ENCODE measurements around the gene CCNG2.

The CCNG2 gene

DNA sequence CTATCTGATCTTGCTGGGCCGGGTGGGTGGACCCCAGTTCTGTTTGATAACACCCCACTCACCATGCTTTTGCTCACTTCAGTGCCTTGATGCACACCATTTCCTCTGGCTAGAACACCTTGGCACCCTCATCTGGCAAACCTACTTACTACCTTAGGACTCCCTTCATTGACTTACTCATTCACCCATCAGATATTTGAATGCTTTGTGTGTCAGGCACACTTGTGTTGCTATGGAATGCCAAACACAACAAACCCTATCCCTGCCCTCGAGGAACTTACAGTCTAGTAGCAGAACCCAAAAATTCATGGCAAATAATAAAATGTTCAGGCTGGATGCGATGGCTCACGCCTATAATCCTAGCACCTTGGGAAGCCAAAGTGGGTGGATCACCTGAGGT, 13.9 kb downstream of the CCNG2 start:
- H3K4me3 ChIP-seq (ENCODE audit: low read depth, low read length) = no peak overlapping the region
- no peak for DNase-seq (ENCODE audit: low read depth)

DNA sequence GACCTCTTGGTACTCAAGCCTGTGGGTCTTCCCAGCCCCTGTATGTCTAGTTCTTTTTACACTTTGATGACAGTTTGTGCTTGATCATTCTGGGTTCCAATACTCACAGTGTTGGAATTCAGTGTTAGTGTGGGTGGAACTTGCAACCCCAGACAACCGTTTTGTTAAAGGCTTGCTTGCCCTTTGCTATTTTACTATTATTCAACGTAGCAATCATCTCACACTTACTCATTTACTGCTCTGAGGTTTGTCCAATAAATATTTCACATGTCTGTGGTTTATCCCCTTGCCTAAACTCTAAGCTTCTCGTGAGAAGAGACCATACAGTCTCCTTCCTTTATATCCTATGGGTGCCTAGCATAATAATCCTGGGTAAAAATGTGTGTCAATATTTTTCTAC, 15.3 kb downstream of the CCNG2 start:
- H3K4me3 ChIP-seq (ENCODE audit: low read depth, low read length) = no peak overlapping the region
- DNase-seq (ENCODE audit: low read depth) = peak; percentile 88

DNA sequence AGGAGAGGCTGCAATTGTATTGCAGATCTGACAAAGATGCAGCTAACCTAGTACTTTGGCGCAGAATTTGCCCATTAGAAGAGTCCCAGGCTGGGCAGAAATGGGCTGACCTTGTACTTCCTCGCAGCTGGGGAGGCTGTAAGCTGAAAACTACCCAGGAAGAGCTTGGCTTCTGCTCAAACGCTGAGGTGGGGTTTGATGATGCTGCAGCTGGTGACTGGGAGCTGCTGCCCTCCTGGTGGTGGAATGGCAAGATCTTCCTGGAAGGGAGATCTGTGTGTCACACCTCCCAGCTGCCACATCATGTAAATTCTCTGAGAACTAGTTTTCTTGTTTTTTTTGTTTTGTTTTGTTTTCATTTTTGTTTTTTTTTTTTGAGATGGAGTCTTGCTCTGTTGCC, 17.4 kb downstream of the CCNG2 start:
- no peak for DNase-seq (ENCODE audit: low read depth)

DNA sequence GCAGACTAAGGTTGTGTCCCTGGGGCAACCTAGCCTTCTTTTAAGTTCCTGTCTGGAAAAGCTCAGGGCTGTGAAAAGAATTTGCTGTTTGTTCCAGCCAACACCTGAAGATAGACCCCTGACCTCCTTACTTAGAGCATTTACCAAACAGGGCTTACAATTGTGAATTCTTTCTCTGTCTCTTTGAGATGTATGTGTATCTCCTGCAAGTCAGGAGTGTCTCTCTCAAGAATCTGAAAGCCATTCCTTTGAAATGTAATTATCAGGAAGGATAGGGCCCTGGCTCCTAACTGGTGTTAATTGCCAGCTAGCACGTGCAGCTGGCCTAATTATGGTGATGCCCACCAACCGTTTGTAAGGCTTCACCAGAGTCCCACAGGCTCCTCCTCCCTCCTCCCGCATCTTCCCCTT, 18.2 kb downstream of the CCNG2 start:
- DNase-seq (ENCODE audit: low read depth) = no peak
- H3K4me3 ChIP-seq (ENCODE audit: low read depth, low read length) = no peak overlapping the region

More for the DNA sequence above, 17.4 kb downstream of the CCNG2 start:
- H3K4me3 ChIP-seq (ENCODE audit: low read depth, low read length) = no peak overlapping the region

DNA sequence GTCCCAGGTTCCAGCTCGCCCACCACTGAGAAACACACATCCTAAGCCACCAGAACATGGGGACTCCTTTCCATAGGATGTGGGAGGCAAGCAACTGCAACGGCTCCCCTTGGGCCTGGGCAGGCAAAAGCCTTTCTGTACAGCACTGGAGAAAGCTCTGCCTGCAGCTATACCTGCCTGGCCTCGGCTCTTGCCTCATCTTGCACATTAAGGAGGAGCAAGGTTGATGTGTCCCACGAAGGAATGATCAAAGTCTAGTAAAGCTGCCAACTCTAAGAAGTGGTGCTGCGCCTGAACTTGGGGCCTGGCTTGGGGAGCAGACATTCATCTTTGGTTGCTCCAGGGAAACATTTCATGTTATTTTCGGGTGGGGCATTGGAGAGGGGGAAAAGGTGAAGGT, 19.6 kb downstream of the CCNG2 start:
- H3K4me3 ChIP-seq (ENCODE audit: low read depth, low read length) = no peak overlapping the region
- DNase-seq (ENCODE audit: low read depth) = no peak

DNA sequence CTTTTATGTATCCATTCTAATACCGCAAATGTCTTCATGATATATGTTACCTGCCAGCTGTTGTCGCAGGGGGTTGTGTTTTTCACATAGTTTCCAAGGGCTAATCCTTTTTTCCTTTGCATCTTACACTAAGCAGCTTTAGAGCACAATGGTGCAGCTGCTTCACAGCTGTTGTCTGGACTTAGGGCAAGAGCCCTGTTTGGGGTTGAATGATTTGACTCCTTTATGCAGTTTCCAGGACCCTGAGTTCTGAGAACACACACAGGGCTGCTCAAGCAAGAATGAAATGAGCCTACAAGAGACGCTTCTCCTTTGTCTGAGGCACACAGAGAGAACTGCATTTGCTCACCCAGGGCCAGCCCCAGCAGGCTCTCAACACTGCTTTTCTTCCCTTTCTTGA, 20.2 kb downstream of the CCNG2 start:
- DNase-seq (ENCODE audit: low read depth) = peak; percentile 78
- H3K4me3 ChIP-seq (ENCODE audit: low read depth, low read length) = no peak overlapping the region

DNA sequence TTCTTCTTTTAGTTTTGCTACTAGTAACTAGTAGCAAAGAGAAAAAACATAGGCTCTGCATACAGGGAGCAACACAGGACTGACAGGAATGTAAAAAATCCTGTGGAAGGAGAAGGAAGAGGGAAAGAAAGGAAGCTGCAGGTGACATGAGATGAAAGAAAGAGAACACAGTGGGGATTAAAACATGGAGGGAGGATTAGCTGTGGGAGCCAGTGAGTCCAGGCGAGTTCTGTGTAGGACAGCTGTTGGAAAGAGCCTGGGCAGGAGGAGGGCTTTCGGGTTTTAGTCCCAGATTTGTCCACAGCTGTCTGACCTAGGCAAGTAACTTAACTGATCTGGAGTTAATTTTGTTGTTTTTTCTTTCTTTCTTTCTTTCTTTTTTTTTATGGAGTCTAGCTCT, 21.6 kb downstream of the CCNG2 start:
- no peak for DNase-seq (ENCODE audit: low read depth)
- H3K4me3 ChIP-seq (ENCODE audit: low read depth, low read length) = no peak overlapping the region

DNA sequence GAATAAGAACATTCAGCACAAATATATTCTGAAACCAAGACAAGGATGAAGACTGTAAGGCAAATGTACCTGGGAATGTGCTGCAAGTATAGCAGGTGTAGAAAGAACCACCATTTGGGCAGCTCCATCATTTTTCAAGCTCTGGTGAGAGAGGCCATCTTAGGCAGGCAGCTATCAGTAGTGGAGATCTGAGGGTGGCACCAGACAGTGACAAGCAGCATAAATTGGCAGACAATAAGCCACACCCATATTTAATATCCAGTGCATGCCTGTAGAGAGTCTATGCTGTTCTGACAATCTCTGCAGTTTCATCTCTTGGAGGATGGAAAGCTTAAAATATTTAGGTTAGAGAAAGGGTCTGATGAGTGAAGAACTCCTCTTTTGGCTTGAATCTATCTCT, 22.5 kb downstream of the CCNG2 start:
- no peak for DNase-seq (ENCODE audit: low read depth)
- no peak overlapping the region for H3K4me3 ChIP-seq (ENCODE audit: low read depth, low read length)

DNA sequence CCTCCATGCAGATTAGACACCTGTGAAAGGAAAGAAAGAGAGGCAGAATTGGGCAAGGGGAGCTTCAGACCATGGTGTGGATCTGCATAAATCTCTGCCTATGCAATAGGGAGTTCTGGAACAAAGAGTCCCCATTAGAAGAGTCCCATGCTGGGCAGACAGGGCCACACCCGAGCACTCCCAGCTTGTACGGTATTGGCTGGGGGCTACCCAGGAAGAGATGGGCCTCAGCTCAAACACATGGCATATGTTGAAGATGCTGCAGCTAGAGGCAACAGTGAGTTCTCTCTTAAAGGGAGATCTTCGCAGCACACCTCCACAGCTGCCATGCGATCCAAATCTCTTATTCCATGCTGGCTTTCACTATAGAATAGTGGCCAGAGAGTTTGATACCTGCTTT, 24.7 kb downstream of the CCNG2 start:
- no peak overlapping the region for H3K4me3 ChIP-seq (ENCODE audit: low read depth, low read length)
- DNase-seq (ENCODE audit: low read depth) = no peak

DNA sequence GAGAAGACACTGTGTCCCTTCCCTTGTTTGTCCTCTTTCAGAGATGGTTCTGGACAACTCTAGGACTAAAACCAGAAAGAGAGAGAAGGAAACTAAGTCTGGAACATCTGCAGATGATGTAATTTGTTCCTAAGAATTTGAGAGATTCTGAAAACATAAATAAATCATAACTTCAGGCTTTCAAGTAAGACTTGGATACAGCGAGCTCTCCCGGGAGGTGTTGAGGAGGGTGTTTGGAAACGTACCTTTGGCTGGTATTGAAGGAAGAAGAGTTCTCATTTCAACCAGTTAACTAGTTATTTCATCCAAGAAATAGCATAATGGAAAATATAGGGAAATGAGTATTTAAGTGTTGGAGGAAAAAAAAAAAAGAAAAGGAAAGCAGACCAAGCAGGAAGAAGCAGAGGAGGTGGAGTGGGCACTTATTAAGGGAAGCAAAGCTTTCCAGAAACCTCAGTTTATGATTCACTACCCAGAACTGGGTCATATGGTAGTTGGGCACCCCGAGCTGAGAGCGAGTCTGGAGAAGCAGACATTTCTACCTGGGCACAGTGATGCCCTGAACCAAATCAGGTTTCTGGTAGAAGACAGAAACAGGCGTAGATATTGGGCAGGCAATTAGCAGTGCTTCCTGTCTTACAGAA, 26.9 kb downstream of the CCNG2 start:
- no peak overlapping the region for H3K4me3 ChIP-seq (ENCODE audit: low read depth, low read length)
- no peak for DNase-seq (ENCODE audit: low read depth)

DNA sequence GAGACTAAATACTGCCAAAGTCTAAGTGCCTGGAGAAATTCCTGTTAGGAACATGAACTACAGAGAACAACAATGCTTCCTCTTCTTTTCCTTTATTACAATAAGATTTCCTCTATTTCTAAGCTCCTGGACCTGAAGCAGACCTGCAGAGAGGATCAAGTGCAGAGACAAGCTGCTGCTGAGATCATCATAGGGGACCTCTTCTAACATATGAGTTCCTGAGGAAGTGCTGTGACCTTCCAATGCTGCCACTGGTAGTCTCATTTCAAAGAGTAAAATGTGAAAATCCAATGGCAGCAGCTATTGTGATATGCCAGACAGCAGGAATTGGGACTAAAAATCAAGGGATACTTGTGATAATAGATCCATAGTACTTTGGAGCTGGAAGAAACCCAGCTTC, 28.0 kb downstream of the CCNG2 start:
- no peak overlapping the region for H3K4me3 ChIP-seq (ENCODE audit: low read depth, low read length)

DNA sequence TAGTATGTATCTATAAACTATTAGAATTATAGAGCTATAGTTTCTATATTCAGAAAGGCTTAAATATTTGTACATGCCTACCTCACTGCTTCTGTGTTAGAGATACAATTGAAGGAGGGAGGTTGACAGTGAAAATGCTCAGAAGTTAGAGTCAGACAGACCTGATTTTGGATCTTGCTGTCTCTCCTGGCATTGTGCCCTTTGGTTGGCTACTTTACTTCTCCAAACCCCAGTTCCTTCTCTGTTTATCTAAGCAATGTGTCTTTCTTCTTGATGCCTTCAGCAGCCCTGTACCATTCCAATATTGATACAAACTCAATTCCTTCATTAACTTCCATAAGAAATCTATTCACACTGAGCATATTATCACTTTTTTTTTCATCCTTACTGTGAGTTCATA, 28.7 kb downstream of the CCNG2 start:
- no peak for DNase-seq (ENCODE audit: low read depth)
- no peak overlapping the region for H3K4me3 ChIP-seq (ENCODE audit: low read depth, low read length)

More for the DNA sequence above, 28.0 kb downstream of the CCNG2 start:
- no peak for DNase-seq (ENCODE audit: low read depth)

DNA sequence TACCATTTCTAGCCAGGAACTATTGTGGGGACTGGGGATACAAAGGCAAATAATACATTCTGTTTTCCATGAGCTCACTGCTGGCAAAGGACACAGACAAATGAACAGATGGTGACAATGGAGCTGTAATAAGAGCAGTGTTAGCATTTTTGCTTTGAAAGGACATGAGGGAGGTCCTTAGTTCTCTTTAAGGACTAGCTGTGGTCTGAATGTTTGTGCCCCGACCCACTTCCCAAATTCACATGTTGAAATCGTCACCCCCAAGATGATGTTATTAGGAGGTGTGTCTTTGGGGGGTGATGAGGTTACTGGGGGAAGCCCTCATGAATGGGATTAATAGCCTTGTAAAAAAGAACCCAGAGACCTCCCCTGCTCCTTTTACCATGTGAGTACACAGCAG, 30.3 kb downstream of the CCNG2 start:
- no peak for DNase-seq (ENCODE audit: low read depth)
- H3K4me3 ChIP-seq (ENCODE audit: low read depth, low read length) = no peak overlapping the region

DNA sequence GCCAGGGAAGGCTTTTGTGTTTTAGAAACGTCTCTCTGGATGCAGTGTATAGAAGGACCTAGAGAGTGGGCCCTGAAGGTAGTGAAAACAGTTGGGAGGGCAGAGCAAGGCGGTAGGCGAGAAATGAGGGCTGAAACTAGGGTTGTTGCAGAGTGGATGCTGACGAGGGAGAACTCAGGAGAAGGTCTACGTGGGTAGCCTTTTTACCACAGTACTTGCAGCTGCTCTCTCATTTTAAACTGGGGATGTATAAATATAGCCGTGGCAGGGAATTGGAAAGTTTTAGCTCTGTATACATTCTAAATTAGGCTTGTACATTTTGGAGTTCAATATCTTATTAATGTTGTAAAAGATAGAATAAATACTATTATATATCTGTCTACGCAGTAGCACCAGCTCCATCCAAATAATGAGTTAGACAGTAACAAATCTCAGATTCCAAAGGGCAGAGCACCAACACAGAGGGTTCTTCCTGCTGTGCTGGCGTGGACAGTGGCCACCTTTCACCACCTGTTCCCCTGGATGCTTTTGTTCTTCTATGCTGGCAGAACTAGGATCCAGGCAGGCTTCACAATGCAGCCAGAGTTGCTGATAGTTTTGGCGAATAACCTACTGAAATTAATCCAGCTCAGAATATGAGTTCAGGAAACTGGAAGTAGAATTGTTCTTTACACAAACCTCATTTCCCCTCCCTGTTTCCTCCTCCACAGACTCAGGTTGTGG, 31.7 kb downstream of the CCNG2 start:
- no peak for DNase-seq (ENCODE audit: low read depth)
- H3K4me3 ChIP-seq (ENCODE audit: low read depth, low read length) = no peak overlapping the region

DNA sequence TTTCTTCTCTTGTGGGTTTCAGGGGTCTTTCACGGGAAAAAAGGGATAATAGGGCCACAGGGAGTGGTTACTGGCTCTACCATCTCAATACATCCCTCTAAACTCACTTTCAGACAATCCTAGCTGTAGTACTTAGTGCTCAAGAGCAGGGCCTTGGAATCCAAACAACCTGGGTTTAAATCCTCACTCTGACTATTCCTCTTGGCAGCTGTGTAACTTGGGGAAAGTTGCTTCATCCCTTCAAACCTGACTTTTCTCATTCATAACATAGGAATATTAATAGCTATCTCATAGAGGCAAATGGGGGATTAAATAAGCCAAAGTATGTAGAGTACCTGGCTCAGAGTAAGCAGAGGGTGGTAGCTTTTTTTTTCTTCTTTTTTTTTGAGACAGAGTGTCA, 32.4 kb downstream of the CCNG2 start:
- no peak for DNase-seq (ENCODE audit: low read depth)
- no peak overlapping the region for H3K4me3 ChIP-seq (ENCODE audit: low read depth, low read length)

DNA sequence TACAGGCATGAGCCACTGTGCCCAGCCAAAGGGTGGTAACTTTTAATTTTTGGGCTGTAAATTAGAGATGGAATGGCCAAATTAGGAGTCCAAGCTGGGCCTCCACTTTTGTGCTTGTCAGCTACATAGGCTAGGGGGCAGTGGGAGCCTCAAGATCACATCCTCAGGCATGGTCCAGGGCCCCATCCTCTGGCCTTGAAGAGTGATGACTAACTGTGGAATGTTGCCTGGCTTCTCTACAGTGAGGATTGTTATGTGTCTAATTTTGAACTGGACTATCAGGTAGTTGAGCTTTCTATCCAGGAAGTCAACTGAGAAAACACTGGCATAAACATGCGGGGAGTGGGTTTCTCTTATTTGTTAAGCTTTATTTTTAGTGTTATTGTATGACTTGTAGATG, 33.0 kb downstream of the CCNG2 start:
- DNase-seq (ENCODE audit: low read depth) = no peak
- H3K4me3 ChIP-seq (ENCODE audit: low read depth, low read length) = no peak overlapping the region

DNA sequence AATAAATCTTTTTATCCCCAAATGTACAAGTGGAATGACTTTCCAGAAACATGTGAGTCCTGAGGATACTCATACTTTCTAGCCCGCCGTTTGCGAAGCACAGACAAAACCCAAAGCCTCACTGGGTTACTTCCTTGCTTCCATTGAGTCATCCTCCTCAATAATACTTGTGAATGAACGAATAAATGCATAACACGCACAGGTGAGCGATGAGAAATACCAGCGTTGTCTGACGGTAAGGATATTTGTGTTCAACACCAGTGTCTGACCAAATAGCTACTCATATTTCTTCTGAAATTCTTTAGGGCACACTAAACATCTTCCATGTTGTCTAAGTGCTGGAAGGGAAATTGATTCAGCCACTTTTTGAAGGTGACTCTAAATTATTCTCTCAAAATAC, 36.0 kb downstream of the CCNG2 start:
- DNase-seq (ENCODE audit: low read depth) = no peak
- H3K4me3 ChIP-seq (ENCODE audit: low read depth, low read length) = no peak overlapping the region

DNA sequence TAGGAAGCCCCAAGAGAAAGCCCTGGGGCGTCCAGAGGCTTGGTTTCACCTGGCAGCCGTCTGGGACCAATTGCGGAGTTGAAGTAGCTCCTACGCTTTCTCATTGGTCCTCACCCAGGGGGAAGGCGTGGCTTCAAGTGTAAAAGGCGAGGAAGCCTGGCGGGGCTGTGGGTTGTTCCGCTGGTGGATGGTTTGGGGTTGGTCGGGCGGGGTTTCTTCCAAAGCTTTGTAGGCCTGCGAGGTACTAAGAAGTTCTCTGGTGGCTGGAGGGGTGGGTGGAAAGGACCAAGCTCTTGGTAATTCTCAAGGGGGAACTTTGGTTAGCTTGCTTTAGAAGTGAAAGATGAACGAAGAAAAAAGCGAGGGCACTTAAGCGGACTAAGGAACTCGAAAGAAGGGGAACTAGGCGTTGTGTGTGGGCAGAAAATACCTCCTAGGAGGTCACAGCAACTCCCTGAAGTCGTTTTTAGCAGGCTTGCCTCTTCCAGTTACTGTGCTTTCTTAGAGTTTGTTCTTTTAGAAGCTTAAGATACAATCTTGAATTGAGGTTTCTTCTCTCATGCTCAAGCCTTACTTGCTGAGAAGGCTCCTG, 36.6 kb downstream of the CCNG2 start:
- no peak overlapping the region for H3K4me3 ChIP-seq (ENCODE audit: low read depth, low read length)
- no peak for DNase-seq (ENCODE audit: low read depth)

DNA sequence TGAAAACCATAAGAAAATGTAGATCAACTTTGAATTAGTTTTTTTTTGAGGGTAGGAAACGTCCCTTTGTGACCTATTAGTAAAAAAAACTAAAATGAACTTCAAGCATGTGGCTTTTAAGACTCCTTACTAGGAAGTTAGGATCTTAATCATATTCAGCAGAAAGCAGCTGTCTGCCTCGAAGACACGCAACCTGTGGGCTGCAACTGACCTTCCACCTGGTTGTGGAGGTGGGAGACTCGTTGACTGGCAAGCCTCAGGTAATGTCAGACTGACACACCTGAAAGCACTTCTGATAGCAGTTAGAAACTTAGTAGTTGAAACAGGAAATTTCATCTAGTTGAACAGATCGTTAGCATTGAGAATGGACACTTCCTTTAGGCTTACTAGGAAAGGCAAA, 37.4 kb downstream of the CCNG2 start:
- DNase-seq (ENCODE audit: low read depth) = no peak
- no peak overlapping the region for H3K4me3 ChIP-seq (ENCODE audit: low read depth, low read length)

DNA sequence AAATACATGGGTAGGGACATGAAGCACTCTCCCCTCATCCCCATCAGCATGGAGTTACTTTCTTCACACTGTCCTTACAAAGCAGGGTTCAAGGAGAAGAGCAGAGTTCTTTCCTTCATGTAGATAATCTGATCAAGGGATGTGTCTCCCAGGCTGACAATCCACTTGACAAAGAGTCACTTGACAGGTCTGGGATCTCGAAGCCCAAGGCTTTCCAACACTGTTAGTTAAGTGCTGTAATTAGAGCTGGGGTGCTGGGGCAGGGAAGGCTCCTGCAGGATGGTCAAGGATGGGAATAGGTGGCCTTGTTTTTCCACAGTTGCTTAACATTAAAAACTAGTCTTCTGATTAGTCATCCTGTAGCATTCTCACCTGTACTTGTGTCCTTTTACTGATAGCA, 38.0 kb downstream of the CCNG2 start:
- H3K4me3 ChIP-seq (ENCODE audit: low read depth, low read length) = no peak overlapping the region
- no peak for DNase-seq (ENCODE audit: low read depth)

DNA sequence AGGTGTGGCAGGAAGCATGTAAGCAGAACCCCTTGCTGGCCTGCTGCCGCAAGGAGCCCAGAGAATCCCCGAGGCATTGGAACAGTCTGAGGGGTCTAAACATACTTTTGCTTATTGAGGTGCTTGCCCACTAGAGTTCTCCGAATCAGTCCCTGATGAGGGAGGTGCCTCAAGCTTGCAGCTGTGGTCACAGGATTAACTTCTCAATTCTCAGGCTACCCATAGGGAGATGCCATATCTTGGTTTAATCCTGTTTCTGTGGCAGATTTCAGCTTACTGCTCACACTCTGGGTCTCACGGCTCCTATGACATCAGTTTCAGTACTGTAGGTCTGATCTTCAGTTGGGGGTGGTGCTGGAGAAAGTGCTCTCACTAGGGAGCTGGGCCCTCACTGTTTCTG, 39.9 kb downstream of the CCNG2 start:
- H3K4me3 ChIP-seq (ENCODE audit: low read depth, low read length) = no peak overlapping the region
- no peak for DNase-seq (ENCODE audit: low read depth)
